Endothelial cell (in vitro differentiated cells): ENCODE data around the gene GJB6. TPM values are rescaled to one million over a fixed set of nuclear protein-coding genes. Genes with fewer than 3 reads are reported as not detected.

ENCODE experiments used
- DNase-seq: peaks from one replicate; pipeline ENCODE4 v3.0.0; 2021; ENCODE audit warnings: low spot score
- H3K27ac Mint-ChIP-seq: one replicate; pipeline ENCODE4 v1.8.0; 2021; ENCODE audit warnings: mixed read lengths, inconsistent platforms; ENCODE audit not compliant: unreplicated experiment
- H3K27me3 Mint-ChIP-seq: one replicate; pipeline ENCODE4 v1.8.0; 2021; ENCODE audit warnings: mild to moderate bottlenecking, moderate library complexity, mixed read lengths, inconsistent platforms; ENCODE audit not compliant: unreplicated experiment
- H3K36me3 Mint-ChIP-seq: one replicate; pipeline ENCODE4 v1.8.0; 2021; ENCODE audit warnings: mild to moderate bottlenecking, low read depth, mixed read lengths, inconsistent platforms; ENCODE audit not compliant: unreplicated experiment
- H3K4me1 Mint-ChIP-seq: one replicate; pipeline ENCODE4 v1.8.0; 2021; ENCODE audit warnings: mild to moderate bottlenecking, mixed read lengths, inconsistent platforms; ENCODE audit not compliant: unreplicated experiment
- H3K4me3 Mint-ChIP-seq: one replicate; pipeline ENCODE4 v1.8.0; 2021; ENCODE audit warnings: mild to moderate bottlenecking, mixed read lengths, inconsistent platforms; ENCODE audit not compliant: unreplicated experiment
- H3K9me3 Mint-ChIP-seq: one replicate; pipeline ENCODE4 v1.8.0; 2021; ENCODE audit warnings: mixed read lengths, inconsistent platforms; ENCODE audit not compliant: unreplicated experiment
- total RNA-seq: library from RNA; stranded (reverse); fragmentation: NEBNext Ultra II Directional; extraction: Animal tissue kit (Norgen Biotek cat#: 25700); gene quantifications from one replicate; pipeline ENCODE4 v1.2.1, GENCODE V29; 2021; ENCODE audit not compliant: unreplicated experiment
- TF ChIP-seq, protein P1 (sequence below): fragments of 200-600 bp; sonication (generic); IDR thresholded peaks from one replicate; pipeline ENCODE4 v1.5.0; 2021; ENCODE audit warnings: antibody characterized with exemption; ENCODE audit not compliant: unreplicated experiment

Gene GJB6
- total RNA-seq, 1 donor from 2014 or later, result 0.23 TPM

DNA sequence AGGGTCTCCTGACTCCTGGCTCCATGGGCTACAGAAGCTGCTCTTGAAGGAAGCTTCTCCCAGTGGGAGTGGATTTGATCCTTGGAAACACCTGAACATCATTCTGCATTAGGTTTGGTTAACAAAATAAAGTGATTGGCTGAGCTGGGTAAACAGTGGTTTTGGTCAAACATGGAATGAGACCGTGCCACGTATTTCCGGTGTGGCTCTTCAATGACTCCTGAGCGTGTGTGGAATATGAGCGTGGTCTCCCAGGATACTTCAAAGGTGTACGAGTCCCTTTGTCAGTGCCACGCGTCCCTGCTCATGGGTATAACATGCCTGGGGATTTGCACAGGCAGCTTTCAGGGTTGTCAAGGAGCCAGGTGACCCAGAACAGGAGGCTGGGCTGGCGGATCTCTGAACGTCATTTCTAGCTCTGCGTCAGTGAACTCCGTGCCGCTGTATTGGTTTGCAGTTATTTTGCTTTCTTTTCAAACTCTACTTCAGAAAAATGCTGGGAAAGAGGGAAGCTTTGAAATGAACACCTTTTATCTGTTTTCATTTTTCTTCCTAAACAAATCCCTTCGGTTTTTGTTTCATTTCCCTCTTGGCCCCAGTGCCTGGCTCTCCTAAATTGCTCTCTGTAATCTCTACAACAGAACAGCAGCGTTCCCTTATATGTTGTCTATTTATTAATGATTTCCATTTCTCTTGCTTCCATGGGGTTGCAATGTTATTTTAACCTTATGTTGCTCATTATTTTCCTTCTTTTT is 26.3 kb upstream of the GJB6 start:
- Mint-ChIP-seq H3K27me3 (no peaks in the 10 kb centered on the region), H3K4me3 (no peak overlapping the region), H3K27ac (no peak overlapping the region), H3K4me1 (no peaks in the 10 kb centered on the region), H3K9me3 (no peaks in the 10 kb centered on the region), H3K36me3 (no peaks in the 10 kb centered on the region)
- no peak for DNase-seq
- TF ChIP-seq, protein P1, sequence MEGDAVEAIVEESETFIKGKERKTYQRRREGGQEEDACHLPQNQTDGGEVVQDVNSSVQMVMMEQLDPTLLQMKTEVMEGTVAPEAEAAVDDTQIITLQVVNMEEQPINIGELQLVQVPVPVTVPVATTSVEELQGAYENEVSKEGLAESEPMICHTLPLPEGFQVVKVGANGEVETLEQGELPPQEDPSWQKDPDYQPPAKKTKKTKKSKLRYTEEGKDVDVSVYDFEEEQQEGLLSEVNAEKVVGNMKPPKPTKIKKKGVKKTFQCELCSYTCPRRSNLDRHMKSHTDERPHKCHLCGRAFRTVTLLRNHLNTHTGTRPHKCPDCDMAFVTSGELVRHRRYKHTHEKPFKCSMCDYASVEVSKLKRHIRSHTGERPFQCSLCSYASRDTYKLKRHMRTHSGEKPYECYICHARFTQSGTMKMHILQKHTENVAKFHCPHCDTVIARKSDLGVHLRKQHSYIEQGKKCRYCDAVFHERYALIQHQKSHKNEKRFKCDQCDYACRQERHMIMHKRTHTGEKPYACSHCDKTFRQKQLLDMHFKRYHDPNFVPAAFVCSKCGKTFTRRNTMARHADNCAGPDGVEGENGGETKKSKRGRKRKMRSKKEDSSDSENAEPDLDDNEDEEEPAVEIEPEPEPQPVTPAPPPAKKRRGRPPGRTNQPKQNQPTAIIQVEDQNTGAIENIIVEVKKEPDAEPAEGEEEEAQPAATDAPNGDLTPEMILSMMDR, result no peak

DNA sequence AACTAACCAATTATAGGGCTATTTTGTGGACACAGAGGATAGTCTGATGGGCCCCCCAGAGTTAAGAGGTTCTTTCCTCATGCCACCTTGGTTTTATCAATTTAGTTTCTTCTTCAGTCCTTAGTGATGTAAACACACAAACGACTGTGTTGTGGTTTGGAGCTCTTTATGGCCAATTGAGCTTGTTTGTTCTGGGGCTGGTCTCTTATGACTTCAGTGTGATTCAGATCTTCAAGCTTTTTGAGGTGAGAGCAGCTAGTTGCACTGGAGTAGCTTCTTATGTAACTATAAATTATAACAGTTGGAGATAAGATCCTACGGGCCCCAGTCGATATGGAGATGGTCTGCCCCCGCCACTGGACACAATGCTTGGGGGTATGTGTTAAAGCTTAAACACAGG is 22.0 kb upstream of the GJB6 start:
- Mint-ChIP-seq H3K36me3 (no peaks in the 10 kb centered on the region), H3K4me3 (no peak overlapping the region), H3K4me1 (no peaks in the 10 kb centered on the region), H3K27ac (no peak overlapping the region), H3K9me3 (no peaks in the 10 kb centered on the region), H3K27me3 (no peaks in the 10 kb centered on the region)
- TF ChIP-seq, protein P1, result no peak
- no peak for DNase-seq

DNA sequence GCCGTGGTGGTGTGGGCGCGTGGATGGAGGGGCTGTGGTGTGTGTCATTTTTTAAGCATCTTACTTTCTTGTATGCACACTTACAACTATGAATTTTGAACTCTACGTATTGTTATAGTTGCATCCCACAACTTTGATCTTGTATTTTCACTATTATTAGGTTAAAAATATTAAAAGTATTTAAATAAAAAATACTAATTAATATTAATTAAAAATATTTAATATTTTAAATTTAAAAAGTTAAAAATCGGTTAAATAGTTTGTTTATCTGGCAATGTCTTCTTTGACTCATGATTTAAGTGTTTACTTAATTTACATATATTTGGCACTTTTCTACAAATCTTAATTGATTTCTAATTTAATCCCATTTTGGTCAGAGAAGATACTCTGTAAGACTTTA is 17.8 kb upstream of the GJB6 start:
- no peaks in the 10 kb centered on the region for H3K36me3 Mint-ChIP-seq
- H3K27me3 Mint-ChIP-seq, result peaks cover 3% of the 10 kb centered on the region
- no peak overlapping the region for H3K27ac Mint-ChIP-seq
- H3K4me1 Mint-ChIP-seq, result no peaks in the 10 kb centered on the region
- H3K9me3 Mint-ChIP-seq, result no peaks in the 10 kb centered on the region
- H3K4me3 Mint-ChIP-seq, result no peak overlapping the region
- DNase-seq, result no peak
- TF ChIP-seq, protein P1, result no peak

DNA sequence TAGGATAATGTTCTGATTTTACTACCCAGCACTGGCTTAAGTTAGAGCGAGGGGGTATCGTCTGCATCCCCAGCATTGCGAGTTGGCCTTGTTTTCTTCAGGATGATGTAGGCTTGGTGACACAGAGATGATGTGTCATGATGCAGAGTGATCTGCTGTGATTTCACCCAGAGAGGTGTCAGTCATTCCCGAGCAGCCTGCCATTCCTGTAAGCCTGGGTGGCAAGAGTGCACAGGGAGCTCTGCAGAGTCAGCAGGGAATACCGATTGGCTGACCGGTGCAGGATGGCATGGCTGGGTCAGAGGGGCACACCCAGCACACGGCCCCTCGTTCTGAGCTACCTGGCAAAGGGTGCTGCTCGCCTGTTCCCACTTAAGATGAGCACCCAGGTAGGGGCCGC is 15.8 kb upstream of the GJB6 start:
- Mint-ChIP-seq H3K9me3 (no peaks in the 10 kb centered on the region), H3K4me1 (no peaks in the 10 kb centered on the region), H3K36me3 (no peaks in the 10 kb centered on the region), H3K27ac (no peak overlapping the region), H3K4me3 (no peak overlapping the region), H3K27me3 (peaks cover 3% of the 10 kb centered on the region)
- TF ChIP-seq, protein P1, result no peak
- no peak for DNase-seq

DNA sequence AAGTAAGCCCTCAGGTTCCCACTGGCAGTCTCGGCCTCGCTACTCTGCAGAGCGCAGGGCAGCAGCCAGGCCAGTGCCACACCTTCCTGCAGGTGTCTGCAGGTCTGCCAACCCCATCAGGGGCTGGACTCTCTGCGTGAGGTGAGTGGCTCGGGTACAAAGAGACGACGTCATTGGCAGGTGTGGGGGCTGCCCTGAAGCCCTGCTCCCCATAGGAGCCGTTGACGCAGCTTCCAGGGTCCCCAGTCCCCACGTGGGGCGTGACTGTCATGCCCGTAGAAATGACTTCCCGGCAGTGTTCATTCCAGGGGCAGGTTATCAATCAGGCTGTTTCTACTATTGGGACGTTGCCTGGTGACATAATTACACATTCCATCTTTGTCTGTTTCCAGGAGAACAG is 15.3 kb upstream of the GJB6 start:
- TF ChIP-seq, protein P1, result no peak
- Mint-ChIP-seq H3K4me3 (no peak overlapping the region), H3K36me3 (no peaks in the 10 kb centered on the region), H3K27me3 (peaks cover 3% of the 10 kb centered on the region), H3K27ac (no peak overlapping the region), H3K4me1 (no peaks in the 10 kb centered on the region), H3K9me3 (no peaks in the 10 kb centered on the region)
- no peak for DNase-seq
